Measurements from ENCODE around the gene ANKS1A.
"Not testable (repeated sequence)": the region's sequence is repeated elsewhere in the genome, so short reads cannot be mapped to it uniquely, and the experiment has no call there.

Gene ANKS1A

DNA sequence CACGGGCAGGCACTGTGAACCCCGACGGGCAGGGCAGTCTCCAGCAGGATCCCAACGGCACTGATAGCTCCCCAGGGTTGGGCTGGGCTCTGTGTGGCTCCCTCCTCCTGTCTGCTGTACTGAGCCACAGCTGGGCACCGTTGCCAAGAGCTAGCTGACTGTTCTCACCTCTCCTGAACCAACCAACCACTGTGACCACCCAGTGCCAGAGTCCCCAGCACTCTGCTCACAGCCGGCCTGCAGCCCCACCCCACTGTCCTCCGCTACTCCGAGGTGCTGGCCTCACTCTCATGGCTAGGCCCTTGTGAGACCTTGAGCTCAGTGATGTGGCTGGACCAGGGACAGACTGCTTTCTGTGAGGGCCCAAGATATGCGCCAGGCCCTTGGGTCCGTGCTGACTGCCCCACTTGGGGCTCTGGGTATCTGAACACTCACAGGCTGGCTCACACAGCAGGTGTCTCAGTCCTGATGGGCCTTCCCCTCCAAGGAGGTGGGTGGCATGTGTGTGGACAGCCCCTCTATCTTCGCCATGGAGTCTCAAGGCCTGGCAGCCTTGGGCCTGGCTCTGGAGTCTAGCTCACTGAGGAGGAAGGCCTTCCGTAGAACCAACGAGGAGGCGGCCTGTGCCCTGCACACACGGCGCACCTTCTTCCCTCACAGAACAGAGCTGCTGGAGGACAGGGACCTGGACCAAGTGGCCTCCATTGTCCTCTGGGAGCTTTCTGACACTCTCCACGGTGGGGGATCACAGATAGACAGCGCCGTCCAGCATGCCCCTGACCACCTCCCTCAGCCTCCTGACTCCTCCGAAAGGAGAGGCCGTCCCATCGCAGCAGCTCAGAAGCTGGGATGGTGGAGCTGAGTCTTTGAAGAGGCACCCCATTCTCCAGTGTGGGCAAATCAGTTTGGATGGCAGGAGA lies 198.6 kb downstream of the ANKS1A start:
- no peak for DNase-seq

DNA sequence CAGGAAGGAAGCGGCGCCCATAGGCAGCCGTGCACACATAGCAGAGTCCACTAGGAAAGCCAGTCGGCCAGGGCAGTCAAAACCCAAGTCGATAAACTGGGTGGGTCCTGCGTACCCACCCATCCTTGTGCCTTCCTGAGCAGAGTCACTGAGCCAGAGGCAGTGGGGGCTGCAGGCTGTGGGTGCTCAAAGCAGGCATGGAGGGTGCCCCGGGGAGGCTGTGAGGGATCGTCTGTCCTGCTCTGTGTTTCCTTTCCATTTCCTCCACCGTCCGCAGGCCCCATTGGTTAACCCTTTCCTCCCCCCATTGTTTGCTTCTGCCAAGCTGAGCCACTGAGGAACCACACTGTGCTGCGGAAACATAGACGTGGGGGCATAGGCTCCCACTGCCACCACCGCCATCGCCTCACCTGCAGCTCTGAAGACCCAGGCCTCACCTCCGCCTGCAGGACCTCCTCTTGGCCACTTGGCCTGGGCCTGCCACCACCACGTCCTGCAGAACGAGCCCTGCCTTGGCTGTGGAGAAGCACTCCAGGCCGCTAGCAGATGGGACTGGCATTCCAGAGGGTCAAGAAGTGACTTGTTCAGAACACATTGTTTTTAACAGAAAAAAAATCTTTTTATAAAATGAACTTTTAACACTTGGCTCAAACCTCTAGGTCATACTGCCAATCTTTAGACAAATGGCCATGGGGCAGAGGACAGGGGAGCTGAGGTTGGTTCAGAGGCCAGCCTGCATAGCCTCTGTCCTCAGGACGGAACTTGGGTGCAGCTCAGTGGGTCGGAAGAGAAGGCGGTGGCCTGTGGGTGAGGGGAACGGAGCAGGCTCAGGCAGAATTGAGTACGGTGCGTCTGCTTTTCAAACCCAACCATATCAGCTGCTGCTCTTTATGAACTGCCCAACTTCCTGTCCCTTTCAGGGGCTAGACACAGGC lies 199.5 kb downstream of the ANKS1A start:
- no peak for DNase-seq

DNA sequence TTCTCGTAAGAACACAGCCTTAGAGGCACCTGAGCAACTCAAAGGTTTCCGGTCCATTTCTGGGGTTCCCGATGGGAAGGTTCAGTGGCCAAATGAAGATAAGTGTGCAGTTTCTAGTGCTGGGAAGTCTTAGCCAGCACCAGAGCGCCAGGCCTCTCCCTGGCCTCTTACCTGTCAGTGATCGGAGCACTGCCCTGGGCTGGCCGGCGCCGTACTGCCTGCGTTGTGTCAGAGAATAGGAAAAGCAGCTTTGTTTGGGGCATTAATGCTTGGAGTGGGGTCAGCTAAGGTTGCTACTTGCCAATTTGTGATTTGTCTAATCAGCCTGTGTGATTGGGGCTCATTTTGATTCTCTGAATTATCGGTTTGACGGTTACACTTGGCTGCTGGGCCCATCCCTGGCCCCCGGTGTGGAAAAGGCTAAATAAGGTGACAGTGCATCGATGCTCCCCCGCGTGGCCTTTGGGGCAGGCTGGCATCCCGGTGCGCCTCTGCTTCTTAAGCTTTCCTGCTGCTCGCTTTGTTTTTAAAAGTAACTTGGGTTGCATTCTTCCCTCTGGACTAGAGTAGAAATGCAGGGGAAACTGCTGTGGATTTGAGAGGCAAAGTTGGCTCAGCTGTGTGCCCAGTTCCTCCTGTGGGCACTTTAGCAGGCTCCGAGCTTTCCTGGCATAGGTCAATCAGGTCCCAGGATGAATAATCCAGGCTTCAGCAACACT lies 200.3 kb downstream of the ANKS1A start:
- no peak for DNase-seq

DNA sequence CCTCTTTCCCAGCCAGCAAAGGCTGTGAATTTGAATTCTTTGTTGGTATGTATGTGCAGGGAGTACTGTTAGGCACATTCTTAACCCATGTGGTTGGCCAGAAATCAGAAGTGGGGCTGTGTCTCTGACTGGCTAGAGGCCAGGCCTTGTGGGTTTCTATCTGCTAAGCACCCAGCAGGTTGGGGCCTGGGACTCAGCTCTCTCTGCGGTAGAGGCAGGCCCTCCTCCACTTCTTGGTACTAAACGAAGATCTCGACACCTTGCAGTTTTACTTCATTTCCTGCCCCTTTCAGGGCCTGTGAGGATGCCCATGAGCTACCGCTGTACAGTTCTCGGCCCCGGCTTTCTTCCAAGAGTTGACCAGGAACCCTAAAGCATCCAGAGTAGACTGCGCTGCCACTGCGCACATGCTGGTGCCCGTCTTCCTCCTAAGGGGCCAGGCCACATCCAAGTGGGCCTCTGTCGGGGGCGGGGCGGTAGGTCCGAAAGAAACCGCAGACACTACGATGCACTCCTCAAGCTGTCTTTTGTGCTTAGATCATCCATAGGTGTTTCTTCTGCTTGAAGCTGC lies 201.0 kb downstream of the ANKS1A start:
- DNase-seq, result no peak

DNA sequence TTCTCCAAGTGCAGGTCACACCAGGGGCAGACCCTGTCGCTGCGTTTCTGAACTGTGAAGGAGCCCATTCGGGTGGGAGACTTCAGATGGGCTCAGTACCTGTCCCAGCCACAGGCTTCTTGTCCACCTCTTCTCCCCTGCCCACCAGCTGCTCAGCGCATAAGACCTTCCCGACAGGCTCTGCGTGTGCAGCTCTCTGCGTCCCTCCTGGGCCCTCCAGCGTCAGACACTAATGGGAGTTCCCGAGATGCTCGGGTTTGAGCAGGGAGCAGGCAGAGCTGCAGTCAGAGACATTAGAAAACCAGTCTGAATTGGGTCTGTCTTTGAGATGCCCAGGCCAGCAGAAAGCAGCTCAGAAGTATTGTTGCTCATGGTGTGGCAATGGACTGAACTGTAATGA lies 201.7 kb downstream of the ANKS1A start:
- DNase-seq, result no peak

DNA sequence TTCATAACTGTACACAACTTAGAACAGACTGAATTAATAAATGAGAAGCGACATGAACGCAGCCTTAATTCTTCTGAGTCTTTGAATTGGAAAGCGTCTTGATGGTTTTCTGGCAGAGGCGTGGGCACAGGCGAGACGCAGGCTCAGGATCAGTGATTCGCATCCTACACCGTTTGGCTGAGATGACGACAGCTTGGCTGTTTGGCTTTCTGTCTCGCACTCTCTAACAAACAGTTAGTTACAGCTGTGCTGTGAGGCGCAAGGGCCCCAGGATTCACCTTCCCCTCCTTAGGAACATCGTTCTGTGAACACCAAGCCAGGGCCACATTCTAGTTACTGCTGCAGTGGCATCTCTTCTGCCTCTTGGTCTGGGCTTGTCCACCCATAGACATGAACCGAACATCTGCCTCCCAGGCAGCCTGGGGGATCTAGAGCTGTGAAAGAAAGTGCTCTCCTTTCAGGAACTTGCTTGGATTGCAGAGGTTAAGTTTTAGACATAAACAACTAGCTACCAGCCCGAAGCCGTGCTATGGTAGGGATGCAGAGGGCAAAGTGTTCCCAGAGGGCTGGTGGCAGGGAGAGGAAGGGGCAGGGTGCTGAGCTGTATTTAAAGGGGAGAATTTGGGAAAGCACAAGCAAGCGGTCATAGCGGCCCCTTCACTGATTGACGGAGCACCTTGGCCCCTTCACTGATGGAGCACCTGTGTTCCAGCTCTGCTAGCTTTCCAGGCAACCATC lies 202.5 kb downstream of the ANKS1A start:
- no peak for DNase-seq

DNA sequence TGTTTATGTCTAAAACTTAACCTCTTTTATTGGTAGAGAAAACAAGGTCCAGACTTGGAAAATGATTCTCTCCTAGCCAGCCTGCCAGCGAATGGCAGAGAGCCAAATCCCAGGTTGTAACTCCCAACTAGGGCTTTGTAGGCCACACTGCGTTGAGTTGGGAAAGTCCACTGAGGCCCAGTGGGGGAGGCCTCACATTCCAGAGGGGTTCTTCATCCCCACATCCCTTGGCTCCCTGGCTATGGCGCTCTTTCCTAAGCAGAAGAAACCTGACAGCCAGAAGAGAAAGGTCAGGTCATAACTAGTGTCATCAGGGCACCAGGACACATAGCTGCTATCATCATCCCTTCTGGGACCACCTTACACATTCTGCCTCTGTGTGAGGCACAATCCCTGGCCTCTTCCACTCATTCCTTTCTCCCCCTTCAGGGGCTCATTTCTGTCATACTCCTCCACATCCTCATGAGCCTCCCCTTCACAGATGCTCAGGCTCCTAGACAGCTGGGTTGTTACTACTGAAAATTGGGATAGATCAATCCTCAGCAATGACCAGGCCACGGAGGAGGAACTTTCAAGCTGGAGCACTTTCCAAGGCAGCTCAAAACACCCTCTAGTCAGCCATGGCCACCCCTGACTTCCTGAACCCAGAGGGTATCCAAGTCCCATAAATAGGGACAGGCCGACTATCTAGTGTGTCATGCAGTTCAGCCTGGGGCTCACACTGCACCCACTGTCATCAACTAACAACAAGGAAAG lies 203.5 kb downstream of the ANKS1A start:
- DNase-seq, result no peak

DNA sequence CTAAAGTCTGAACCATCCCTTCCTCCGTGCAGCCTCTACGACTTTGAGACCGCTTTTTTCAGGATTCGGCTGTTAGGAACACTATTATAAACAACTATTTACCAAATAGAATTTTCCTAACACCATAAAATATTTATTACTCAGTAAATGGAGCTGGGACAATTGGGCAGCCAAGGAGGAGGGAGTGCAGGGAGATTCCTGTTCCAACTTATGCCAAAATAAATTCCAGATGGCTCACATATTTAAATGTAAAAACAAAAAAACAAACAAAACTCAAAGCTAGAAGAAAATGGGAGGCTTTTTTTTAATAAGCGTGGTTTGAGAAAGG lies 204.0 kb downstream of the ANKS1A start:
- DNase-seq, result no peak

DNA sequence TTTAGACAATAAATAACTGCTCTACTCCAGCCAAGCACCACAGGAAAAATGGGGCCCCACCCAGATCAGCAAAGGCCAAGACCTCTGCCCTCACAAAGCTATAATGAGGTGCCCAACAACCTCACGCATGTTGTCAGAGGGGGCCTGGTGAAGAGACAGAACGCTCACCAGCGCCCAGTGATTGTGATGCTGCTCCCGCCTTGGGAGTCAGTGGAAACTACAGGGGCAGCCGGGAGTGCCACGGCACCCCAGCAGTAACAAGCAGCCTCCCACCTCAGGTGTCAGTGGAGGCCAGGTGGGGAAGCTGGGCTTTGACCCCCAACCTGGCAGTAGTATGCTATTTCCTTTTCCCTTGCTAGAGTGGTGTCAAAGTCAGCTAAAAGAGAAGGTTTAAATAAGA lies 204.7 kb downstream of the ANKS1A start:
- DNase-seq, result no peak

DNA sequence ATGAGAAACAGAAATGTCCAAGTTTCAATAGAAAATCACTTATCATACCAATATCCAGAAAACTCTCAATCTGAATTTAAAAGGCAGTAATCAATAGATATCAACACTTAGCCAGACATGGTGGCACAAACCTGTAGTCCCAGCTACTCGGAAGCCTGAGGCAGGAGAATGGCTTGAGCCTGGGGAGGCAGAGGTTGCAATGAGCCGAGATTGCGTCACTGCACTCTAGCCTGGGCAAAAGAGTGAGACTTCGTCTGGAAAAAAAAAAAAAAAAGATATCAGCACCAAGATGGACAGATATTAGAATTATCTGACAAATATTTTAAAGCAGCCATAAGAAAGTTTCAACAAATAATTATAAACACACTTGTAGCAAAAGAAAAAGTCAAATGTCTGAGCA lies 205.1 kb downstream of the ANKS1A start:
- no peak for DNase-seq

DNA sequence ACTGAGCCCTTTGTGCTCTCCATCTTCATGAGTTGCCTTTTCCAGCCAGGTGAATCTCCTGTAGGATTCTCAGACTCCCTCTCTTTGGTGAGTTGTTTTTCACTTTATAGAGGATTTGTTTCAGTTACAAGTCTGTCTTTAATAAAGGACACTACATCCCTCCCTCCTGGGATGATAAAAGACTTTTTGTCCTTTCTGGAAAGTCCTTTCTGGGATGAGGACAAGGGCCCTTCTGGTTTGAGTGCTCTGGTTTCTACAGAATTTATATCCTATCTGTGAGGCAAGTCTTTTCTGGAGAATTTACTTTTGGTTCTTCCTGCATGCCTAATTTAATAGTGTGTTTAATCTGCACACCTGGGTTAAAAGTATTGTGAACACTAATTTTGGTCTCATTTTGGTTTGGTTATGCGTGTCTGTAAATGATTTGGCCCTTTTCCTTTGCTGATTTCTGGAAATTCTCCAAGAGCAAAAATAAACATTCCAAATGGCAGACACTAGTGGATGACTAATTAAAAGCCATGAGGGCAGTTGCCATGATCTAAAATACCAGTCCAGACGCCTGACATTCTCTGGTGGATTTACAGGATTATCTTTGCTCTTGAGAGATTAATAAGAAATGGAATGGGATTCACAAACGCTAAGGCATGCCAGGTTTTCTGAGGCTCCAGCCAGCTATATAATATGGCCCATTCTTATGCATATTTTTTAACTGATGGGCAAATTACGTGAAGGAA lies 207.2 kb downstream of the ANKS1A start:
- peak; percentile 54 for DNase-seq

DNA sequence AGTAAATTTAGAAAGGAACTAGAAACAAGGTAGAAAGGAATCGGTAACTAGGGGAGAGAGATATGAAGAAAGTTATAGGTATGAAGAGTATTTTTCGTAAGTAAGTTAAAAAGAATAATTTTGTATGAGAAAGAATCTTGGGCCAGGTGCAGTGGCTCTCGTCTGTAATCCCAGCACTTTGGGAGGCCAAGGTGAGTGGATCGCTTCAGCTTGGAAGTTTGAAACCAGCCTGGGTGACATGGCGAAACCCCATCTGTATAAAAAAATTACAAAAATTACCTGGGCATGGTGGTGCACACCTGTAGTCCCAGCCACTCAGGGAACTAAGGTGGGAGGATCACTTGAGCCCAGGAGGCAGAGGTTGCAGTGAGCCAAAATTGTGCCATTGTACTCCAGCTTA lies 210.1 kb downstream of the ANKS1A start:
- no peak for DNase-seq

DNA sequence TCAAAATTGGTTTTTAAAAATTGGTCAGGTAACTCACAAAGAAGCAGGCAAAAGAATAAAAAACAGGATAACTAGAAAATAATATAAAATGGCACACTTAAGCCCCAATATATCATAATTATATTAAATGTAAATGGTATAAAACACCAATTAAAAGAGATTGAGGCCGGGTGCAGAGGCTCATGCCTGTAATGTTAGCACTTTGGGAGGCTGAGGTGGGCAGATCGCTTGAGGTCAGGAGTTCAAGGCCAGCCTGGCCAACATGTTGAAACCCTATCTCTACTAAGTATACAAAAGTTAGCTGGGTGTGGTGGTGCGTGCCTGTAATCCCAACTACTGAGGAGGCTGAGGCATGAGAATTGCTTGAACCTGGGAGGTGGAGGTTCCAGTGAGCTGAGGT lies 216.0 kb downstream of the ANKS1A start:
- DNase-seq, result no peak

DNA sequence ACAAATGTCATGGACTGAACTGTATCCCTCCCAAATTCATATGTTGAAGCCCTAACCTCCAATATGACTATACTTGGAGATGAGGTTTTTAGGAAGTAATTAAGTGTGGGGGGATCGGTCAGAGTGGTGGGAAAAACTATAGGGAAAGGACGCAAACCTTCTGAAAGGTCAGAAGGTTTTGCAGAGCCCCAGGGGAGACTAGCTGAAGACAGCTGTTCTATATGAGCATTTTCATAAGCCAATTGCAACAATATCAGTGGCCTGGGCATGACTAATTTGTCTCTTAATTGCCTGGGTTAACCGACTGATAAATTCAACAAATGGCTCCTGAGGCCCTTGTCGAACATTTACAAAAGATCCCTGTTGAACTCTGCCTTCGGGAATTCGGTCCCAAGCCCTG lies 217.0 kb downstream of the ANKS1A start:
- not testable (repeated sequence) for DNase-seq

DNA sequence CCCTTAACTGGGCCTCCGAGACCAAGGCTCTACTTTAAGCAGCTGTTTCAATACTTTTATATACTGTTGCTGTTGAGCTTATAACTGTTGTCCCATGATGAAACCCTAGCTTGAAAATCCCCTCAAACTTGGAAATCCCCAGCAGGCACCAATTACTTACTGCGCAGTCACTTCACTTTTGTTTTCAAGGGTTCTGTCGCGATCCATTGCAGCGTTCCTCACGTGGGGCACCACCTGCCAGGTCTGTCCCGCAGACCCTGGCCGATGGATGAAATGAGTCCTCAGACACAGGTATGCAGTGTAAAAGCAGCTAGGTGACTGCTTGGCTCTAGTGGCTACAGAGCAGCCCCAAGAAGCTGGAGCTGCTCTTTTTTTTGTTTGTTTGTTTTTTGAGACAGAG lies 218.2 kb downstream of the ANKS1A start:
- not testable (repeated sequence) for DNase-seq

DNA sequence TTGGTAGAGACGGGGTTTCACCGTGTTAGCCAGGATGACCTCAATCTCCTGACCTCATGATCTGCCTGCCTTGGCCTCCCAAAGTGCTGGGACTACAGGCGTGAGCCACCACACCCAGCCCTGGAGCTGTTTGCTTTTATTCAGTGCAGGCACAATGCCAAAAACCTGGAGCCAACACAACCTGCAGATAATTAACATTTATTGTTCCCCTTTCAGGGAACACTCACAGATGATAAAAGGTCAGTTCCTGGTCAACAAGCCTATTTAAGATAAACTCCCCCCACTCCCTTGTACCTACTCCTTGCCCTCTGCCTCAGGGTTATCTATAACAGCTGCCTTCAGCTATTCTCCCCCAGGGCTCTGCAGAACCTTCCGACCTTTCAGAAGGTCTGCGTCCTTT lies 218.7 kb downstream of the ANKS1A start:
- not testable (repeated sequence) for DNase-seq

DNA sequence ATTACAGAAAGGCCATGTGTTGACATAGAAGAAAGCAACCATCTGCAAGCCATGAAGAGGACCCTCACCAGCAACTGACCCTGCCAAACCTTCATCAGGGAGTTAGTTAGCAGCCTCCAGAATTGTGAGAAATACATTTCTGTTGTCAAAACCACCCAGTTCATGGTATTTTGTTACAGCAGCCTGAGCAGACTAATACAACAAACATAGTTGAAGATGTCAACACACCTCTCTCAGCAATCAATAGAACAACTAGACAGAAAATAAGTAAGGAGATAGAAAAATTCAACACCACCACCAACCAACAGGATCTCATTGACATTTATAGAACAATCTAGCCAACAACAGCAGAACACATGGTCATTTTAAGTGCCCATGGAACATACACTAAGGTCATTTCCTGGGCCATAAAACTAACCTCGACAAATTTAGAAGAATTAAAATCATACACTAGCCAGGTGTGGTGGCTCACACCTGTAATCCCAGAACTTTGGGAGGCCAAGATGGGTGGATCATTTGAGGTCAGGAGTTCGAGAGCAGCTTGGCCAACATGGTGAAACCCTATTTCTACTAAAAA lies 219.3 kb downstream of the ANKS1A start:
- no peak for DNase-seq

DNA sequence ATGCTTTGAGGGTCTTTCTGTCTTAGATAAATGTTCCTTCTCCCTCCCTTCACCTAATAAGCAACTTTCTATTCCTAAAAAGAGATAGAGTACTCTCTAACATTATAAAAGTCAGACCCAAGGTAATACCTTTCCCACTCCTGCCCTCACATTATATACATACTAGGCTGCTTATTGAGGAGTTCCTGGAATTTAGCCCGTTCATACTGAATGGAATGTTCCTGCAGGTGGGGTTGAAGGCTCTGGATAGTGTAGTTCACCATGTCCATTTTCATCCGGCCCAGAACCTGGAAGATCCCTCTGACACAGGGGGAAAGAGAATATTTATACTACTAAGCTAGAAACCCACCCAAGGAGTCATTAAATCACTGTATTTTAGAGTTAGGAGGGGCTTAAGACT lies 231.7 kb downstream of the ANKS1A start:
- DNase-seq, result no peak

DNA sequence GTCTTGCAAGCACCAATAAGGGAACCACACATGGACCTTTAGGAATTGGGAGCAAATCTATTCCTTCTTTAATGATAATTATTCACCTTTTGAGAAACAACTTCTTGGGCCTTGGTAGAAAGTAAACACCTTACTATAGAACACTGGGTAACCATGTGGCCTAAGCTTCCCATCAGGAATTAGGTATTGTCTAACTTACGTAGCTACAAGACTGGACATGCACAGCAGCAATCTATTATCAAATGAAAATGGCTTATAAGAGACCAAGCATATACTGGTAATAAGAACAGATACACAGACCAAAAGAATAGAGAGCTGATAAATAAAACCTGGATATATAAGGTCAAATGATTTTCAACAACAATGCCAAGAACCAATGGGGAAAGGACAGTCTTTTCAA lies 235.3 kb downstream of the ANKS1A start:
- no peak for DNase-seq

DNA sequence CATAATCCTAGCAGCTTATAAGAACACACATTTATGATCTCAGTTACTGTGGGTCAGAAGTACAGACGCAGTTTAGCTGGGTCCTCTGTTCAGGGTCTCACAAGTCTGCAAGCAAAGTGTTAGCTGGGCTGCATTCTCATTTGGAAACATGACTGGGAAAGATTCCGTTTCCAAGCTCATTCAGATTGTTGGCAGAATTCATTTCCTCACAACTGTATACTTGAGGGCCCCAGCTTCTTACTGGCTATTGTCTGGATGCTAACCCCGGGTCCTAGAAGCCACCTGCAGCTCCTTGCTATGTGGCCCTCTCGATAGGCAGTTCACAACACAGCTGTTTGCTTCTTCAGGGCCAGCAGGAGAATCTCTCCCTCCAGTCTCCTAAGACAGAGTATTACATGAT lies 239.0 kb downstream of the ANKS1A start:
- no peak for DNase-seq
